Measurements from ENCODE around the gene ADAM10.

Gene ADAM10

DNA sequence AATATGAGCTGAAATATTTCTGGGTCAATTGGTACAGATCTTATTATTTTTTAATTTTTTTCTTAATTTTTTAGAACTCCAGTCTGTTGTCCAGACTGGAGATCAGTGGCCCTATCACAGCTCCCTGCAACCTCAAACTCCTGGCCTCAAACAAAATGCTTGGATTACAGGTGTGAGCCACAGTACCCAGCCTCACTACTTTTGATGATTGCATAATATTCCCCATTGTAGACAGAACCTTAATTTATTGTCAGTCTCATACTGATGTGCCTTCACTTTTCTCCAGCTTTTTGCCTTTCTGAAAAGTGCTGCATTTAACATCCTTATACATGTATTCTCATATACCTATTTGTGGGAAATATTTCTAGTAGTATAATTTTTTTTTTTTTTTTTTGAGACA lies 172.8 kb downstream of the ADAM10 start:
- no peak for DNase-seq (ENCODE audit: low spot score)

DNA sequence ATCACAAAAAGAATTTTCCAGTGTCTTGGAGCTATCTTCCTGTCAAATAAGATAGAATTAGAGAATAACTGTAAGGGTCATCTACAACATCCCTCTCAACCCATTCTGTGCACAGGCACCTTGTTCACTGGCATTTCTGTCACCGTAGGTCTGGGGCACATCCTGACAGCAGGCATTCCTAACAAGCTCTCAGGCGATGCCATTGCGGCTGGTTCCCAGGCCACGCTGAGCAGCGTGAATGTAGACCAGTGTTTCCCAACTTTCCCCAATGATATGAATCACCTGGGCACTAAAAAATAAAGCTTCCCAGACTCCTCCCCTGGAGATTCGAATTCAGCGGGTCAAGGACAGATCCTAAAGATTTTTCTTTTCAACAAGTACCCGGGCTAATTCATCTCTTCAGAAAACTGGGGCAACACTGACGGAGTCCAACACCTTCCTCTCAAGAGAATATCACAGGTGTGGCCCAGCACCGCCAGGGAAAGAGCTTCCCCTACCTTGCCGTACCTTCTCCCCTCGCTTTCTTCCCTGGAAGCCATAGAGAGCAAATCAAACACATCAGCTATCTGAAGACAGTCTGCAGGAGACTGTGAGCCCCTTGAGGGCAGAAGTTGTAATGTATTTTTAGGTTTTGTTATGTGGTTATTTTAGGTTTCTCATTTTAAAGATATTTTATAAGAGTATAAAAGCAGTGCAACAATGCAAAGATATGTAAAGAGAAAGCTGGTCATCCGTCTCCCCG lies 174.3 kb downstream of the ADAM10 start:
- DNase-seq (ENCODE audit: low spot score): no peak

DNA sequence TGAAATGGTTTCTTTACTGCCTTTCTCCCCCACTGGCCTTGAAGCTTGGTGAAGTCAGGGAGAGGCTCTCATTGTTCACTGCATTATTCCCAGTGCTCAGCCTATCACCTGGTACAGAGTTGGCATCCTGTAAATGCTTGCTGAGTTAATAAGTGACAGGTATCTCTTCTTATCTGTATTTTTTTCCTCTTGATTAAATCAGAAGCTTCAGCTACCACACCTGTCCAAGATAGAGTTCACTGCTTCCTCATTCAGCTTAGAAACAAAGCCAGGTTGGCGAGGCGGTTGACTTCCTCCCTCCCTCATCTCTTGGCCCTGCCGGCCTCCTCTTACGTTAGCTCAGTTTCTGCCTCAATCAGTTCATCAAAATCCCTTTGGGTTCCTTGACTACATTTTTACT lies 174.9 kb downstream of the ADAM10 start:
- no peak for DNase-seq (ENCODE audit: low spot score)

DNA sequence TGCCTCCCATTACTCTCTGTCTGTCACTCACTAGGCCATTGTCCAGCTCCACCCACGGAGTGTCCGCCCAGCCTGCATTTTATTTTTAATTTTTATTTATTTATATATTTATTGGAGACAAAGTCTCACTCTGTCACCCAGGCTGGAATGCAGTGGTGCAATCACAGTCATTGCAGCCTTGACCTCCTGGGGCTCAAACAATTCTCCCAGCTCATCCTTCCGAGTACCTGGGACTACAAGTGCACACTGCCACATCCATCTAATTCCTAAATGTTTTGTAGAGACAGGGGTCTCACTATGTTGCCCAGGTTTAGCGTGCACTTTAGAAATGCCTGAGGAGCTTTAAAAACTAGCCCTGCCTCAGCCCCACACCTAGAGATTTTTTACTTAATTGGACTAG lies 176.2 kb downstream of the ADAM10 start:
- DNase-seq (ENCODE audit: low spot score): no peak

DNA sequence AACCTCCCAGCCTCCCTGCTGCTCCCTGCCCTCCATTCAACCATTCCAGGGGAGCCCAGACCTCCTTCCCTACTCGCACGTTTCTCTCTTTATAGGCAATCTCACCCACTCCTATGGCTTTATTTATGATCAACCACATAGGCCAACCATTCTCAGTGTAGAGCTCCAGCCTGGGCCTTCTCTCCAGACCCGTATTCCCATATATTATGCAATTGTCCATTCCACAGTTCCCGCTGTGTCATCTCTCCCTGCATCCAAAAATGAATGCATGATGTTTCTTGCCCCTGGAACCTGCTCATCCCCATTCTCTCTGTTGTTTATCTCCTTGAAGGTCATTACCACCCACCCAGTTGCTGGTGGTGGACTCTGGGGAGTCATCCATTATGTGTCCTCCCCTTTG lies 177.0 kb downstream of the ADAM10 start:
- no peak for DNase-seq (ENCODE audit: low spot score)

DNA sequence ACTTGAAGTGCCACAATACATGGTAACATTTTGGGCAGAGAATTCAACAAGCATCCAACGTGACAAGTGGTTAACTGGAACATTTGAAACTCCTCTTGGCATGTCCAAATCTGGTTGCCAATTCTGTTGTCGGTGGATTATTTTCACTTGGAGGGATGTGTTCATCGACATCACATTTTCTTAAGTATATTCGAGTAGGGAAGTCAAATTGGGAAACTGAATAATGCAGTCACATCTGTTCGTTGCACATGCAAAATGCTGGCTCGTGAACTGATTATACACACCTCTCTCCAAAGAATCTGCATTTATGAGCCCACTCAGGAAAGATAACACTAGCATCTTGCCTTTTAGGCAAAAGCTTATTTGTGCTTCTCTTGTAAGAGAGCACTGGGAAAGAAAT lies 178.0 kb downstream of the ADAM10 start:
- no peak for DNase-seq (ENCODE audit: low spot score)

DNA sequence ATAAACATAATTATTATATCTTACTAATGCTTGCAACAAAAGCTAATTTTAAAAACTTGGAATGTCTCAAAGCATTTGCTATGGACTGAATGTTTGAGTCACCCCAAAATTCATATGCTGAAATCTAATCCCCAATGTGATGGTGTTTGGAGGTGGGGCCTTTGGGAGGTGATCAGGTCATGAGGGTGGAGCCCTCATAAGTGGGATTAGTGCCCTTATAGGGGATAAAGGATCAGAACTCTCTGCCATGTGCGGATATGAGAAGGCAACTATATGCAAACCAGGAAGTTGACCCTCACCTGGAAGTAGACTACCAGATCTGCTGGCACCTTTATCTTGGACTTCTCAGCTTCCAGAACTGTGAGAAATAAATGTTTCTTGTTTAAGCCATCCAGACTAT lies 180.1 kb downstream of the ADAM10 start:
- no peak for DNase-seq (ENCODE audit: low spot score)

DNA sequence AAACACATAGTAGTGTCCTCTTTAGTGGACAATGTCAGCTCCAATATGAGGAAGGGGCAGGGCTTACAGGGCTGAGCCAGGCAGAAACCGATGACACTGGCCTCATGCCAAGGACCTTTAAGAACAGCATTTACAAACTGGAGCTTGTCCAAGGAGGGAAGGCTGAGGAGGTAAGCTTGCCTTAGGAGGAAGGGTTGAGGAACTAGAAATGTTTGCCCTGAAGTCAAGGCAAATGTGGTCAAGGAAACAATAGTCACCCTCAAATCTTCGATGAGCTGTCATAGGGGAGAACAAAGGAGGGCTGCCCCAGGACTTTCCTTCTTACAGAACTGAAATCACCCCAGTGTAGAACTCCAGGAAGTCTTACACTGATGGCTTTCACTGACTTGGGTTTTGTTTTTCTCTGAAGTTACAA lies 181.3 kb downstream of the ADAM10 start:
- no peak for DNase-seq (ENCODE audit: low spot score)

DNA sequence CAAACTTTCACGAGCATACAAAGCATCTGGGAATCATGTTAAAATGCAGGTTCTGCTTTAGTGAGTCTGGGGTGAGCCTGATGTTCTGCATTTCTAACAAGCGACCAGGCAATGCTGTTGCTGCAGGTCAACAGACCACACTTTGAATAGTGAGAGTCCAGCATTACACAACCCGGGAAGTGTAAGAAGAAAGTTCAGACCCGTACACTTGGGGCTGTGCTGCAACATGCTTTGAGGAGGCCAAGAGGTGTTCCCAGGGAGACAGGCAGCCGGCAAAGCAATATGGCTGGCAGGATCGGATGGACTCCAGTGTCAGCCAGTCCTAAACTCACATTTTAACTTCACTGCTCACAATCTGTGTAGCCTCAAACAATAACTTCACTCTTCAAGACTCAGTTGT lies 183.5 kb downstream of the ADAM10 start:
- DNase-seq (ENCODE audit: low spot score): no peak

DNA sequence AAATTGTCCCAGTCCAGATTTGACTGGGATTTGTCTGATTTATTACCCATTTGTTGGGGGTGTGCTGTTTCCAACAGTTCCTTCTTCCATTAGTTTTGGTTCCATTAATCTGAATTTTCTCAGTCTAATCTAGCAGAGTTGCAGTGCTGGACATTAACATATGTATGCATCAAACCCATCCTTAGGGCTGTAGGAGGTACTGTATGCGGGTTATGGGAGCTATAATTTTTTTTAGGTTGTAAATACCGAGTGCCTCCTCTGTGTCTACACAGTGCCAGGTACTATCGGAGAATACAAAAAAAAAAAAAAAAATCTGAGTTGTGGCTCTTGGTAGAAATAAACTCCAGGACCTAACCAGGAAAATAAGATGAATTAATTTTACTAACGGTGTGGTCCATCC lies 183.9 kb downstream of the ADAM10 start:
- no peak for DNase-seq (ENCODE audit: low spot score)

DNA sequence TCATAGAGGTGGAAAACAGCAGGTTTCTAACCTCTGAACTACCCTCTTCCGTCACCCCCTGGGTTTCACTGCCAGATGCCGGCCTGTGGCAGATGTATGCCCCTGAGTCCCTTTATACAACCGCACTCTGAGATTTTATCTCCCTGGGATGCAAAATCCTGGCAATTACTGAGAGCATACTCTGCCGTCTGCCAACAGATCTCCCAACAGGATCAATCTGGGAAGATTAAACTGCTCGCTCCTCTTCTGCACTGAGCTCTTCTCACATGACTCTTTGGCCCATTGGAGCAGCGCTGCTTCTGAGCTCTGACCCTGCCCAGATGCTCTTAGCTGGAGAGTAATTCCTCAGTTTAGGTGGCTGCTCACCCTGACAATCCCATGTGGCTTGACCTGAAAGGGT lies 184.5 kb downstream of the ADAM10 start:
- no peak for DNase-seq (ENCODE audit: low spot score)

DNA sequence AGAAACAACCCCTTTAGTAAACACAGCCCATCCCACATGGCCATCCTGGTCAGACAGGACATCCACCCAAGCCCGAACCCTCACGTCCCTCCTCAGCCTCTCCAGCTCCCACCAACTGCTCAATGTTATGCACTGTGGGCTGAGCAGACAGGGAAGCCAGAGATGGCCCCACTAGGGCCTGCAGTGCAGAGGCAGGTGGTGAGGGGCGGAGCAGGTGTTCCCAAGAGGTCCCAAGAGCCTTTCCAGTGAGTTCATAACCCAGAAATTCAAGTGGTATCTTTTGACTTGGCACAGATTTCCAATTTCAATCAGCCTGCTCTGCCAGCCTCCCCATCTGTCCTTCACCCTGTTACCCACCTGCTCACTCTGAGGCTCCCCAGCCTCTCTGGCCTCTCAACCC lies 187.4 kb downstream of the ADAM10 start:
- DNase-seq (ENCODE audit: low spot score): no peak

DNA sequence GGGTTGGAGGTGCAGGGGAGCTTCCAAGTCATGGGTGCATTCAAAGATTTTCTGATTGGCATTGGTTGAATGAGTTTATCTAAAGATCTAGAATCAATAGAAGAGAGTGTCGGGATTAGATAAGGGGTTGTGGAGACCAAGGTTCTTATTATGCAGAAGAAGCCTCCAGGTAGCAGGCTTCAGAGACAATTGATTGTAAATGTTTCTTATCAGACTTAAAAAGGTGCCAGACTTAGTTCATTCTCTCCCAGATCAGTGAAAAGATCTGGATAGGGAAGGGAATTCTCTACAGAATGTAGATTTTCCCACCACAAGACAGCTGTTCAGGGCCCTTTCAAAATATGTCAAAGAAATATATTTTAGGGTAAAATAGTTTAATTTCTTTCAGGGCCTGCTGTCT lies 188.2 kb downstream of the ADAM10 start:
- DNase-seq (ENCODE audit: low spot score): no peak

DNA sequence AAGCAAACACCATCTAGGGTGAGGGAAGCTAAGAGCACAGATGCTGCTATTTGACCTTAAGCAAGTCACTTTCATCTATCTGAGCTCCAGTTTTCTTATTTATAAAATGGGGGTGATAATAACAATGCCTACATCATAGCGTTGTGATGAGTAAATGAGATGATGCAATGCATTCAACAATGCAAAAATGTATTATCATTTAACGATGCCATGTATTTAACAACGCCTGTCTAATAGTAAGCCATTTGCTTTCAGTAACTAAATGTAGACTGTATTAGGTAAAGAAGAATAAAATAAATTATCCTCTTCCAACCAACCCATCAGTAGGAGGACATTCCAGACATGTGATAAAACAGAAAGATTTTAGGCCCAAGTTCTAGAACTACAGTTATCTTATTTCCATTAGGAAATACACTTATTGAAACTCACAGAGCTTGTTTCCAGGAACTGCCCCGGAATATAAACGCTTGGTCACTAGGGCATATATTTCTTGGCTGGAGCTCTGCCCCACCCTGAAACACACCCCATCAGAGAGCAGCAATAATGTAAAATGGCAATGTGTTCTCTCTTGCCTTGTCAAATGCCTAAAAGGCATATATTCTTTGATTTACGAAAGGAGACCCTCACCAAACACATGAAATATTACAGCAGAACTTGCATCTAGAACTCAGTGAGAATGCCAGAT lies 189.5 kb downstream of the ADAM10 start:
- DNase-seq (ENCODE audit: low spot score): no peak

DNA sequence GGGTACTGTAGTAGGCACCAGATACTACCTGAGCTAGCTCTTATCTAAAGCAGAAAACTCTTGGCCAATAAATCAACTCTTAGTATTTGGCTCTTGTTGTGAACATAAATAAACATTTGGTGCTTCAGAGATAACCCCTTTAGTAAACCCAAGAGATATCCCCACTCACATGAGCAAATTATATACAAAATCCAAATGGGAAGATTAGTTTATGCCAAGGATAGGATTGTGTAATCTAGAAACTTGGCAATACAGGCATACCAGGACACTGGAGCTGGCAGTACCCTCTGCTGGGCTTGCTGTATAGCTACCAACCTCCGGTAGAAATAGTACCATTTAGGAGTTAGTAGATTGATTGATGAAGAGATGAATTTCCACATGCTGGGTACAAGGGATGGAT lies 190.7 kb downstream of the ADAM10 start:
- DNase-seq (ENCODE audit: low spot score): no peak

DNA sequence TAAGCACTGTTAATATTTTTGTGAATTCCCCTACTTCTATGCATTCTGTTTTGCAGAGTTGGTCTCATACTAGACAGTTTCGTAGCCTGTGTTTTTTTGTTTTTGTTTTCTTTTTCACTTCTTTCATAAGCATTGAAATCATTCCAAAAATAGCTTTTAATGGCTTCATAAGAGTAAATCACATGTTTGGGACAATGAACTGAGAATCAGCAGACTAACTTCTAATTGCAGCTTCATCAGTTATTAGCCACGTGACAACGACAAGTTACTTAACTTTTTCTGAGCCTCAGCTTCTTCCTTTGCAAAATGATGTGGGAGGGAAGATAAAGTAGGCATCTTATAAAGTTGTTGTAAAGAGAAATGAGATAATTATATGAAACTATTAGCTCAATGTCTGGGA lies 193.0 kb downstream of the ADAM10 start:
- DNase-seq (ENCODE audit: low spot score): no peak

DNA sequence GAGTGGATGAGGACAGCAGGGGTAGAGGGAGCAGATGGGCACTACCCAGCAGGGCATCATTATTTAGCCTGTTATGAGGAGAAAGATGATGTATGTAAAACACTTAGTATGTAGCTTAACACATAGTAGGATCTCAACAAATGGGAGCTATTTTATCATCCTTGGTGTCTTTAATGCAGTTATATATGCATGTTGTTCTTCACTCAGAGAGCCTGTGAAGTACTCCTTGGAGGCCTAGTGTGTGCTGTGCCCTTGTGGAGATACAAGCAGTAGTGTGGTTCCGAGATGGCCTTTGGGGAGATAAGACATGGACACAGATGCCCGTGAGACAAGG lies 193.5 kb downstream of the ADAM10 start:
- DNase-seq (ENCODE audit: low spot score): no peak

DNA sequence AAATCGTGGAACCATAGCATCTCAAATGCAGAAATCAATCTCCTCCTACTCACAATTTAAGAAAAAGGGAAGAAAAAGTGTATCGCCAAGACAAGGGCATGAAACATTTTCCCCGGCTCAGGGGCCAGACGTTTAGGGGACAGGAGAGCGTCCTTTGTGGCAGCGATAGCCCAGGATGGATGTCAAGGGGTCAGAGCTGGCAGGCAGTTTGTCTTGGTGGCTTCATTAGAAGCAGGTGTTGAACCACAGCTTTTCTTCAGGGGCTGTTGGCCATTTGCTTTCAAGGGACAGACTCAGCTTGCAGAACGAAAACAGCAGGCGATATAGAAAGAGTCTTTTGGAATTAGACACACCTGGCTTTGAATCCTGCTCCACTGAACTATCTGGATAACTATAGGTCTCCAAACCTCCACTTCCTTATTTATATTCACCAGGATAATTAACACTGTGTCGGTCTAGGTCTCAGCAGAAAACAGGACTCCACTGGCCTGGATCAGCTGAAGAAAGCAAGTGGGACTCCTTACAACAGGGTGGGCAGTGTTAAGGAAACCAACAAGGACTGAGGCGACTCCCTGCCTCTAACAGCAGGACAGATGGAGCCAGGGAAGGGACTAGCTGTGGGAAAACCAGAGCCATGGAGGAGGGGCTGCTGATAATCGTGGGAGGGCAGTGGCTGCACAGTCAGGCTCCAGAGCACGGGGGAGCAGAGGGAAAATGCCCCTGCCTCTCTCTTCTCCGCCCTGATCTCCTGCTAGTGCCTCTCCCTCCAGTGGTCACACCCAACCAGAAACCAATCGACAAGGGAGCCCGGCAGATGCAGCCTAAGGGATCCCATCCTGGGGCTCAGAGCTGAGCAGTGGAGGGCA lies 194.1 kb downstream of the ADAM10 start:
- no peak for DNase-seq (ENCODE audit: low spot score)

DNA sequence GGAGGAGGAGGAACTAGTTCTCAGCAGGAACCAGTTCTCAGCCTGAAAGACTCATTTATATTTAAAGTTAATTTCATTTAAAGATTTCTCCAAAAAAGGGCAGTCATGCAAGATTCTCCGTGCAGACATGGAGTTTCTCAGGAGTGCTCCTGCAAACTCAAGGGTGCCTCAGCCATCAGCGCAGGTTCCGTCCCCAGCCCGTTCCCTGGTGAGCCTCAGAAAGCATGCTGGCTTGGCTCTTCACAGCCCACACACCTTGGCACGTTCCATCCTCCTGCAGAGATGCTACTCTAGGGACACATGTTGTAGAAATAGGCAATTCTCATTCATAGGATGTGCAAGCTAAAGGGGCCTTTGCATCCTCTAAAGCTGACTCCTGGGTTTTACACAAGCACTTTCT lies 194.7 kb downstream of the ADAM10 start:
- no peak for DNase-seq (ENCODE audit: low spot score)

DNA sequence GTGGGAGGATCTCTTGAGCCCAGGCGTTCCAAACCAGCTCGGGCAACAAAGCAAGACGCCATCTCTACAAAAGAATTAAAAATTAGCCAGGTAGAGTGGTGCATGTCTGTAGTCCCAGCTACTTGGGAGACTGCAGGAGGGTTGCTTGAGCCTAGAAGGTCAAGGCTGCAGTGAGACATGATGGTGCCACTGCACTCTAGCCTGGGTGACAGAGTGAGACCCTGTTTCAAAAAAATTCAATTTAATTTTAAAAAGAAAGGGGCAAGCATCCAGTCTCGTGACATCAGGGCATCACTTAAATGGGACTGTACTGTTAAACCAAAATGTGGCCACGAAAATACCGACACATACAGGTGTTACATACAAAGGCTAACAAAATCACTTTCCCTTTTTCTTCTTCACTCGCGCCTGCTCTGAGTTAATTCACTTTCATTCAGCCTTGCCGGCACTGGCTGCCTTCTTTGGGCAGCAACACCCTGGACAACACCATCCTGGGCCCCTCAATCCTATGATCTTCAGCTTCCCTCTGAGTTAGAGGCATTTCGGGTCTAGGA lies 196.1 kb downstream of the ADAM10 start:
- DNase-seq (ENCODE audit: low spot score): no peak

DNA sequence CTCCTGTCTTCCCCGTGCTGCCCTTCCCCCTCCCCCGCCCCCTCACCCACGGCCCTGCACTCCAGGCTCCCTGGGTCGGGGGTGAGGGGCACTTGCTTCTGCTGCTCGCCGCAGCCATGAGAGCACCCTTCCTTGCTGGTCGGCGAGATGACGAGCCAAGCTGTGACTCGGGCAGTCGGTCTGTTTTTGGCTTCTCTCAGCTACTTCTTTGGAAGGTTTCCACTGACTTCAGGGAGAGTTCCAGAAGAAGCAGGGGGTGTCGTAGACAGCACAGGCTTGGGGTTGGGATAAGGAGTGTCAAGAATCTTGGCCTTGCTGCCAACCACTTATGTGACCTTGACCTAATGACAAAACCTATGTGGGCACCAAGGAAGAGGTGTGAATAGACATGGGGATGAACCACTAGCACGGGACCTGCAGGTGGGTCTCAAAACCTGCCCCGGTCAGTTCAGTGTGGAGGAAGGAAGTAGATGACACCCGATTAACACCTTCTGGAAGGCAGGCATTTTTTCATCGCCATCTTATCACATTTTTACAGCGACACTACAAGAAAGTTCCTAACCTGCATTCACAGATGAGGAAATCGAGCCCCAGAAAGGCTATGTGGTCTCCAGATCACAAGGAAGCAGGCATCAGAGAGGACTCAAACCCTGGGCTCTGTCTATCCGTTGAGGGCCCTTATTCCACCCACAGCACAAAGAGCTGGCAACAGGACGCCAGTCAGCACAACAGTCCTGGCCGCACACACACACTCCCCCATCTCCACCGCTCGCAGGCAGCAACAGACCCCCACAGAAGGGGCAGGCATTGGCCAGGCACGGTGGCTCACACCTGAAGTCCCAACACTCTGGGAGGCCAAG lies 196.8 kb downstream of the ADAM10 start:
- no peak for DNase-seq (ENCODE audit: low spot score)
